GM20431 (cell line): ENCODE data around the gene NEDD4L.

Experiments
- in situ Hi-C: fragments of 300-500 bp; cut with MseI, MboI; formaldehyde crosslinking; loops from one replicate; pipeline ENCODE4 v1.15.0; 2020; ENCODE audit warnings: low sequenced_read_pairs; ENCODE audit not compliant: unreplicated experiment

The NEDD4L gene

GRCh38 chr18:58140387-58141325 lies 96.6 kb downstream of the NEDD4L start:
- in situ Hi-C loops, result loop anchor here (25.0 kb wide), 1 partner anchor 253 kb away; no protein-coding TSS in a partner anchor

- in situ Hi-C loops, result loop anchor here (25.0 kb wide), 1 partner anchor 256 kb away; no protein-coding TSS in a partner anchor
Measured at GRCh38 chr18:58143386-58143785, 99.4 kb downstream of the NEDD4L start.

- in situ Hi-C loops, result loop anchor here (25.0 kb wide), 1 partner anchor 257 kb away; no protein-coding TSS in a partner anchor
Measured at GRCh38 chr18:58144106-58144505, 100.1 kb downstream of the NEDD4L start.

- in situ Hi-C loops, result loop anchor here (25.0 kb wide), 1 partner anchor 257 kb away; no protein-coding TSS in a partner anchor
Measured at GRCh38 chr18:58144671-58145285, 100.8 kb downstream of the NEDD4L start.

GRCh38 chr18:58146099-58146498 lies 102.1 kb downstream of the NEDD4L start:
- in situ Hi-C loops, result loop anchor here (25.0 kb wide), 1 partner anchor 259 kb away; no protein-coding TSS in a partner anchor

GRCh38 chr18:58148954-58149471 lies 105.0 kb downstream of the NEDD4L start:
- in situ Hi-C loops, result loop anchor here (25.0 kb wide), 1 partner anchor 262 kb away; no protein-coding TSS in a partner anchor

- in situ Hi-C loops, result no loop called here
Measured at GRCh38 chr18:58150772-58151171, 106.7 kb downstream of the NEDD4L start.

- in situ Hi-C loops, result no loop called here
Measured at GRCh38 chr18:58152216-58152615, 108.2 kb downstream of the NEDD4L start.

- in situ Hi-C loops, result no loop called here
Measured at GRCh38 chr18:58152891-58153290, 108.9 kb downstream of the NEDD4L start.

- in situ Hi-C loops, result no loop called here
Measured at GRCh38 chr18:58156516-58156915, 112.5 kb downstream of the NEDD4L start.

GRCh38 chr18:58157237-58157636 lies 113.2 kb downstream of the NEDD4L start:
- in situ Hi-C loops, result no loop called here

- in situ Hi-C loops, result no loop called here
Measured at GRCh38 chr18:58158008-58158407, 114.0 kb downstream of the NEDD4L start.

GRCh38 chr18:58158459-58158858 lies 114.4 kb downstream of the NEDD4L start:
- in situ Hi-C loops, result no loop called here

GRCh38 chr18:58161659-58162058 lies 117.6 kb downstream of the NEDD4L start:
- in situ Hi-C loops, result no loop called here

- in situ Hi-C loops, result no loop called here
Measured at GRCh38 chr18:58162127-58162526, 118.1 kb downstream of the NEDD4L start.

GRCh38 chr18:58163004-58163590 lies 119.1 kb downstream of the NEDD4L start:
- in situ Hi-C loops, result no loop called here

GRCh38 chr18:58166278-58166844 lies 122.3 kb downstream of the NEDD4L start:
- in situ Hi-C loops, result no loop called here

- in situ Hi-C loops, result no loop called here
Measured at GRCh38 chr18:58167073-58167472, 123.0 kb downstream of the NEDD4L start.

GRCh38 chr18:58168221-58168620 lies 124.2 kb downstream of the NEDD4L start:
- in situ Hi-C loops, result no loop called here

GRCh38 chr18:58168993-58169392 lies 125.0 kb downstream of the NEDD4L start:
- in situ Hi-C loops, result no loop called here
